HG02970 (cell line): ENCODE measurements around the gene SRSF9.
"Not testable (repeated sequence)": the region's sequence is repeated elsewhere in the genome, so short reads cannot be mapped to it uniquely, and the experiment has no call there.

Experiments used
- ATAC-seq: cut with Tn5 transposase; IDR thresholded peaks from one replicate; pipeline ENCODE4 v1.9.1; 2021; ENCODE audit warnings: mild to moderate bottlenecking, moderate library complexity, moderate number of reproducible peaks; ENCODE audit not compliant: unreplicated experiment, low FRiP score

SRSF9 gene, protein sequence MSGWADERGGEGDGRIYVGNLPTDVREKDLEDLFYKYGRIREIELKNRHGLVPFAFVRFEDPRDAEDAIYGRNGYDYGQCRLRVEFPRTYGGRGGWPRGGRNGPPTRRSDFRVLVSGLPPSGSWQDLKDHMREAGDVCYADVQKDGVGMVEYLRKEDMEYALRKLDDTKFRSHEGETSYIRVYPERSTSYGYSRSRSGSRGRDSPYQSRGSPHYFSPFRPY

DNA sequence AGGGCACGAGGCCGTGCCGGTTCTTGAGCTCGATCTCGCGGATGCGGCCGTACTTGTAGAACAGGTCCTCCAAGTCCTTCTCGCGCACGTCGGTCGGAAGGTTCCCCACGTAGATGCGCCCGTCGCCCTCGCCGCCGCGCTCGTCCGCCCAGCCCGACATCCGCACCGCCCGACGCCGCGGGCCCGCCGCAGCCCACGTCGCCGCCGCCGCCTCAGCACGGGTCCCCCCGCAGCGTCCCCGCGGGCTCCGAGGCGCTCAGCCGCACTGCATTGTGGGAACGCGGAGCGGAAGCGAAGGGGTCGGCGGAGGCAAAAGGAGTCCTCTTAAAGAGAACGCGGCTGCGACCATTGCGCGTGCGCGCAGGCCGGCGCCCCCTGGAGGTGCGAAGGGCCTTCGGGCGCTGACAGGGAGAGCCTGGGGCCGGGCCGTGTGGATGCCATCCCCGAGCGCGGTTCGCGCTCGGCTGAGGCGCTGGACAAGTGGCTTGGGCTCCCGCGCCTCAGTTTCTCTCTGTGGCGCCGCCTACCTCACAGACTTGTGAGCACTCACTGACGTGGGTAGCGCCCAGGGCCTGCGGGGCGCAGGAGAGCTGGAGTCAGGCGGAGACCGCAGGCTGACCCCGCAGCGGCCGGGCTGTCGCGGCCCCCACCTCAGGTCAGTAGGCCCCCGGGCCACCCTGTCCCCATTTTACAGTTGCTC, at the start of gene SRSF9:
Gene SRSF9, minus strand, starts transcription at position 299 of the 700 bp plus-strand sequence. Its CDS starts 139 bp downstream, at position 160.
- peak; percentile 83 for ATAC-seq

DNA sequence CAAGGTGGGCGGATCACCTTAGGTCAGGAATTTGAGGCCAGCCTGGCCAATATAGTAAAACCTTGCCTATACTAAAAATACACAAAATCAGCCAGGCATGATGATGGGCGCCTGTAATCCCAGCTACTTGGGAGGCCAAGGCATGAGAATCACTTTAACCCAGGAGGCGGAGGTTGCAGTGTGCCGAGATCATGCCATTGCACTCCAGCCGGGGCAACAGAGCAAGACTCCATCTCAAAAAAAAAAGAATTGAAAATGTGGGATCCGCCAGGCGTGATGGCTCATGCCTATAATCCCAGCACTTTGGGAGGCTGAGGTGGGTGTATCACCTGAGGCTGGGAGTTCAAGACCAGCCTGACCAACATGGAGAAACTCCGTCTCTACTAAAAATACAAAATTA, 49.8 kb upstream of the SRSF9 start:
- not testable (repeated sequence) for ATAC-seq

DNA sequence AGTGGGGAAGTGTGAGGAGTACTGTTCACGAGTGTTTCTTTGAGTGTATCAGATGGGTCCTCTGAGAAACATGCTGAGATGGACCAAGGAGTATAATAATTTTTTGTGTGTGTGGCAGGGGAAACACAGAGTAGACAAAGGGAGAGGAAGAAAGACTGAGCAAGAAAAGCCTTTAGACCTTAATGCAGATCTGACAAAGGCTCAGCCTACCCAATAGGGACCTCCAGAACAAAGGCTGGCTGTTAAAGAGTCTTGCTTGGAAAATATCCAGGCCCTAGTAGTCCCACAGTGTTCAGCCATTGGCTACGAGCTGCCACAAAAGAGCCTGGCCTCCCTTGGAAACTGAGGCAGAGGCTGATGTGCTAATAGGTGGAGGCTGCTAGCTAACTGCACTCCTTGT, 45.9 kb upstream of the SRSF9 start:
- ATAC-seq = no peak

DNA sequence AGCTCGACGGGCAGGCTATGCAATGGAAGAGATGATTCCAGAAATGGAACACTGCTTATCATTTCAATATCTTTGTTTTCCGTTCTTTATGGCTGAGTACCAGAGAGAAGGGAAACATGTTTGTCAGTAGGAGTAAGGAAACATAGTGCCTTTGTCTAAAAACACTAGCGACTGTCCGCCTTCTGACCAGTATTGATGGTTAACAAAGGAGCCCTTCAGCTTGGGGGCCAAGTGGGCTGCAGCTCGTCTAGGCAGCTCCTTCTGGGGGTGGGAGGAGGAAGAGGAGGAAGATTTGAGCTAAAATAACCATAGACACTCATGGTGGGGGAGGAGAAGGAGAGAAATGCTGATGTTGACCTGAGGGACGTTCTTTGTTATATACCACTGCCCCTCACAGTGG, 44.5 kb upstream of the SRSF9 start:
- no peak for ATAC-seq

DNA sequence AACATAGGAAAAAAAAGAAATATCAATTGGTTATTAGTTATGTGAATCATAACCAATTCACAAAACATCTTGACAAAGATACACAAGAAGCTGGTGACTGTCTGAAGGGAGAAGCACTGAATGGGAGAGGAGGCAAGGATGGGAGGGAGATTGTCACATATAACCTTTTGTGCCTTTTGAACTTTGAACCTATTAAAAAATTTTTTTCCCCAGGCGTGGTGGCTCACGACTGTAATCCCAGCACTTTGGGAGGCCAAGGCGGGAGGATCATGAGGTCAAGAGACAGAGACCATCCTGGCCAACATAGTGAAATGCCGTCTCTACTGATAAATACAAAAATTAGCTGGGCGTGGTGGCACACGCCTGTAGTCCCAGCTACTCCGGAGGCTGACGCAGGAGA, 39.0 kb upstream of the SRSF9 start:
- no peak for ATAC-seq

DNA sequence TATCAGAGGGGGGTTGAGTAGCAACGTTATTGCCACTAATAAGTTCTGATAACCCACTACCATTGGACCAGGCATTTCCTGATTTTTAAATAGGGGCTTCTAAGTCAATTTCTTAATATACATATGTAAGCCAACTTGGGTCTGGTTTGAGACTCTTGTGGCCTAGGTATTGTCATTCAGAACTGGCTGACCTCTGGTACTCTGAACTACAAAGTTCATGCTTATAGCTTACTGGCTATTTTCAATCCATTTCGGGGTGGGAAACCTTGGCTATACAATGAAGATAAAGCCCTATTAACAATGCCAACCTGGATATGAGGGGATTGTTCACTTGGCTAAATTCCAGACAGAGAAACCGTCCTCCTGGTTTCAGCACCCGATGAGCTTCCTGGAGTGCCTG, 35.0 kb upstream of the SRSF9 start:
- ATAC-seq = no peak

DNA sequence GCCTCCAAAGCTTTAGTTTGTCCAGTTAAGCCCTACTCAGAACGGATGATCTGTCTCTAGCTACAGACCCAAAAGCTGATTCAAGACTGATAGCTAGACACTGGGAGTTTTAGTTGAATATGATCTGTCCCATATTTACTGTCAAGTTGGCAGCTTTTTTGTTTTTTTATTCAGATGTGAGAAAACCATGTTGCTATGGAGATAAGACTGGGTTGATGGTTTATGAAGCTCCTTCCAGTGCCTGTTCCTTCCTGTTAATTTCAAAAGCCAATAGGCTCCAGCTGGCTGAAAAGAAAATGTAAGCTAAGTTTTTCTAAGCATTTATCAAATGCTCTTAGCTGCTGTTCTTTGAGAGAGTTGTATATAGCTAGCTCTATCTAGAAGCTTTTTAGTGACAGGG, 31.0 kb upstream of the SRSF9 start:
- ATAC-seq = no peak

DNA sequence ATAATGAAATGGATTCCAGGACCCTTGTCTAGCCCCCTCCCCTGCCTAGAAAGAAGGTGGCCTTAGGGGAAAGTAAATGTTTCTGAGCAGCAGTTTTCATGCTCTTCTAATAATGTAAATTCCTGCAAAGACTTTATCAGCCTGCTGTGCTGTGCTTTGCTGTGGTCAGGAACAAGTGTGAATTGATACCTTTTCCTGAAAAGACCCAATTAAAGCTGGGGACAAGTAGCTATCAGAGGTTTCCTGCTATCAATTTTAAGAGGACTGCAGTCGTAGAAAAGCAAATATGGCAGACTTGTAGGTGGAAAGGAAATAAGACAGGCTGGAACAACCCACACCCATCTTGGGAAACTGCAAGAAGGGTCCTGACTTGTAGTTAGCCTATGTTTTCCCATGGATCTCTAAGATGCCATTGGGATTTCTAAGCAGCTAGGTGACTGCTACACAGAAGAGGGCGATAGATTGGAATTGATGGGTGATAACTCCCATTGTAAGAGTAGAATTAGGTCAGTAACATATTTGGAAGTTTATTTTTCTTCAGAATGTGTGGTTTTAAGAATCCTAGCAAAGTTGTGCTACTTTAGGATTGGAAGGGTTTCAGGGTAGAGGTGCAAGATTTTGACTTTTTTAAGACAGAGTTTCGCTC, 29.4 kb upstream of the SRSF9 start:
- ATAC-seq = no peak

DNA sequence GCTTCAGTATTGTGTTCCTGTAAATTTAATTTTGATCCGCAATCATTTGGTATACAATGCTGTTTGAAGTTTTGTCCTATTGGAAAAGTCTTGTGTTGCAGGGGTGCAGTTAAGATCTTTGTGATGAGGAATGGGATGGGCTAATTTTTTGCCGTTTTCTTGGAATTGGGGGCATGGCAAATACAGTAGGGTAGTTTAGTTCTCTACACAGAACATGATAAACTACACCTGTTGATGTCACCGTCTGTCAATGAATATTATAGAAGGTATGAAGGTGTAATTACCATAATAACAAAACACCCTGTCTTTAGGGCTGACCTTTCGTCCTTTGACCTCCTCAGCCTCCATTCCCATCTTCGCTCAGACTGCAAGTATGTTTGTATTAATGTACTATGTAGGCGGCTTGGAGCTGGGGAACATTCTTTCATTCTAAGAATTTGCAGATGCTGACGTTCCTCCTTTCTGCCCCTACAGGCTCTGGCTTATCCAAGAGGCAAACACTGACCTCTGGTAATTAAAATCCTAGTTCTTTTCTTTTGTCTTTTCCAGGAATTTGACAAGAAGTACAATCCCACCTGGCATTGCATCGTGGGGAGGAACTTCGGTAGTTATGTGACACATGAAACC, 28.1 kb upstream of the SRSF9 start:
- no peak for ATAC-seq

DNA sequence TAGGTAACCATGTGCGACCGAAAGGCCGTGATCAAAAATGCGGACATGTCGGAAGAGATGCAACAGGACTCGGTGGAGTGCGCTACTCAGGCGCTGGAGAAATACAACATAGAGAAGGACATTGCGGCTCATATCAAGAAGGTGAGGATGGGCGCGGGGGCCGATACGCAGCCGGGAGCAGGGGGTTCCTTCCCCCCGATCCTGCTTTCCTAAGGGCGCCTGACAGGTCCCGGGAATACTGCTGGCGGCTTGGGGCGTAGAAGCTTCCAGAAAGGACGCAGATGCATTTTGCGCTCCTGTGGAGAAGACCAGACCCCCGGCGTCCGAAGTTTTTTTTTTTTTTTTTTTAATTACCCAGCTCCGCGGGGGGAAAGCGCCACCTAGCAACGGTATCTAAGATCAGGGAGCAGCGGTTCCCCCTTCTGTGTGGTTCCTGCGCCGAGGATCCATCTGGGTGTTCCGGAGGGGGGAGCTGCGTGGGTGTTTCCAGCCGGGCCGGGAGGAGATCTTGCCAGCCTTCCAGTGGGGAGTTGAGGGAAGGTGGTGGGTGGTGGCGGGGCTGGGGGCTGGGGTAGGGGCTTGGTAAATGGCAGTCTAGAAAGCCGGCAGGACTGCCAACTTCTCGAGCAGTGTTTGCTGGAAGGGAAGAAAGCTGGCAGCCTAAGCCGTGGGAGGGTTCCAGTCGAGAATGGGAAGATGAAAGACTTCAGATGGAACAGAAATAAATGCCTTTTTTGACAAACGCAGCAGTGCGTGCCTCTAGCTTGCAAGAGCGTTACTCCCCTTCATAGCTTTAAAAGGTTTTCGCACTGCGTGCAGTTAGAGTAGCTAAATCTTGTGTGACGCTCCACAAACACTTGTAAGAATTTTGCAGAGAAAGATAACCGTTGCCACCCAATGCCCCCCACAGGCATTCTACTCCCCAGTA, 27.1 kb upstream of the SRSF9 start:
- peak; percentile 1 for ATAC-seq

DNA sequence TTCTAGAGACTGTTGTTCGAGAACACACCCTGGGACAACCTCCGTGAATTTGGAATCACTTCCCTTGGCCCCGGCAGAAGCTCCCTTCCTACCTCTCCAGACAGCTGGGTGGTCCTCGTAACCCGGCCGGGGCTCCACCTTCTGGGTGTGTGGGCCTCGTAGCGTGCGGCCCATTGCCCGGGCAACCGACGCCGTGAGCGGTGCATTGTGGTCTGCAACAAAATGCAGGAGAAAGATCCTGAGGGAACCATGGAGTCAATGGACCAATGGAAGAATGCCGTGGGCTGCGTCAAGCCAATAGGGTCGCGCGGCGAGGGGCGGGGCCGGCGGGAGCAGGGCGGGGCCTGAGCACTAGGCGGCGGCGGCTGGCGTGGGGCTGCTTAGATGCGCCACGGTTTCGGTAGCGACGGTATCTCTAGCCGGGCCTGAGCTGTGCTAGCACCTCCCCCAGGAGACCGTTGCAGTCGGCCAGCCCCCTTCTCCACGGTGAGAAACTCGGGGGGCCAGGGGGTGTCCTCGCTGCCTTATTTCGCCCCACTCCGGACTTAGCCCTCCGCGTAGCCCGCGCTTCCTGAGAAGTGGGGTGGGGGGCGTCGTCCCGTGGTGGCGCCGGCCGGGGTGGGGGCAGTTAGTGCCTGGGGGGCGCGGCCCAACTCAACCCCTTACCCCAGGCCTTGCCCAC, 26.3 kb upstream of the SRSF9 start, which contains the start of gene DYNLL1:
Gene DYNLL1, plus strand, starts transcription at position 383 of the 682 bp plus-strand sequence. CDS start 309 bp downstream, outside the sequence.
- ATAC-seq = peak; percentile 93

DNA sequence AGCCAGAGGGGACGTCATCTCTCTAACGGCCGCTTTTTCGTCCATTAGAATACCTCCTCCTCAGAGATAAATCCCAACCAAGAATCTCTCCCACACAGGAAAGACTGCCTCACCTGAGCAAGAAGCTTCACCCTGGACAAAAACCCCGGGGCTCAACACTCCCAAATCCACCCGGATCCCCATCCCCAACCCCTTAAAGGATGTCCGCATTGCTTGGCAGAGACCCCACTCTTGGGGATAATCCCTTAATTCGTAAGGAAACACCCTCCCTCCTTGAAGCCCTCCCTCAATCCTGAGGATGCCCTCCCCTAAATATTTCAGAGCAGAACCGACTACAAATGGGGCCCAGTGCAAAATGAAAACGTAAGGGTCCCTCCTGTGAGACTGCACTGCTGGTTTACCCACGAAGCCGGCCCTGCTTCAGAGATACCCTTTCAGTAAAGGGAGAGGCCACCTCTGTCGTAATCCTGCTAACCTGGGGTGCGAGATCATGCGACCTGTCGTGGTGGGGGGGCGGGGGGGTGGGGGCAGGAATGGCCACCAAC, 25.7 kb upstream of the SRSF9 start:
- ATAC-seq = no peak

DNA sequence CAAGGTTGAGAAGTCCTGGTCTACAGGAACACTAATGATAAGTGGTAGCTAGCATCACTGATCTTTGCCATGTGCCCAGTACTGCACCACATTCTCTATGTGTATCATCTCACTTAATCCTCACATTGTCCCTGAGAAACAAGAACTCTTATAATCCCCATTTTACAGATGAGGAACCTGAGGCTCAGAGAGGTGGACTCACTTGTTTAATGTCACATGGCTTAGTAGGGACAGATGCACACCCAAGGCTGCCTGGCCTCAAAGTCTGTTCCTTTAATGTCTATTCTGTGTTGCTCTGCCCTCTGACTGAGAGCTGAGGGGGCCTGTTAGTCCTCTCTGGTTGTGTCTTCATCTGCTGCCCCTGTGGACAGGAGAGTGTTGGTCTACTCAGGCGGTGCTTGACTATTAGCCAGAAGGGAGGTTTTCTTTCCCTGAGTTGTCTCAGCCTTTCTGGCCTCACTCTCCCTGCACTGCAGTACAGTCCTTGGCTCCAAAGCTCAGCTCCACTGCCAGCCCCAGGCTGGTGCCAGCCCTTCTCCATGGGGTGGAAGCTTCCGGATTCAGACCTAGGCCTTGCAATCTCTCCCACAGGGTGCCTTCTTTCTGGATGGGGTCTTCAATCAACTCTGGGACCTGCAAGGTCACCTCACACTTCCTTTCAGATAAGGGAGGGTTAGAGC, 21.4 kb upstream of the SRSF9 start:
- ATAC-seq = no peak

DNA sequence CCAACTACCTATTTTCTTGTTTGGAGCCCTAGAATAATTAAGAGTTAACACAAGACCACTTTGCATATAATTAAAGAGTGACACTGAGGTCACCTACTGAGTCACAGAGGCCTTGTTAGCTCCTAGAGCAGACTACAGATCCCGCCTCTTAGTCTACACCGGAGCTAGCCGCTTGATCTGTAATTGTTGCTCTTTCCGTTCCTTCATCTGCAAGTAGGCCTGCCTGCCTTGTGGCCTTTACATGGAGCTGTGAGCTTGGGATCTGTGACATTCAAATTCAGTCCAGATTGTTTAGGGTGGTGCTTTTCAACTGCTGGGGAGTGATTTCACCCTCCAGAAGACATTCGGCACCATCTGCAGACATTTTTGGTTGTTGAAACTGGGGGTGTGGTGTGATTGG, 20.8 kb upstream of the SRSF9 start:
- no peak for ATAC-seq

DNA sequence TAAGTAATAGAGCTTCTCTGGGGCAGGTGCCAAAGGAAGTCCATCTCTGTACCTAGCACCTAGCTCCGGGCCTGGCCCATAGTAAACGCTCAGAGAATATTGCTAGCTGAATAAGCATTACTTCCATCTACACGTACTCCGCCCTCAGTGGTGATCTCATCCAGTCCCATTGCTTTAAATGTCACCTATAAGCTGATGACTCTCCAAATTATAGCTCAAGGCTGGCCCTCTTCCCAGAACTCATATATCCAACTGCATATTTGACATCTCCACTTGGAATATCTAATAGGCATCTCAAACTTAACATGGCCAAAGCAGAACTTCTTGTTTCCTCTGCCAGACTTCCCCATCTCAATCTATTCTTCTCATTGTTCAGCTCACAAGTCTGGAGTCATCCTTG, 19.5 kb upstream of the SRSF9 start:
- ATAC-seq = no peak

DNA sequence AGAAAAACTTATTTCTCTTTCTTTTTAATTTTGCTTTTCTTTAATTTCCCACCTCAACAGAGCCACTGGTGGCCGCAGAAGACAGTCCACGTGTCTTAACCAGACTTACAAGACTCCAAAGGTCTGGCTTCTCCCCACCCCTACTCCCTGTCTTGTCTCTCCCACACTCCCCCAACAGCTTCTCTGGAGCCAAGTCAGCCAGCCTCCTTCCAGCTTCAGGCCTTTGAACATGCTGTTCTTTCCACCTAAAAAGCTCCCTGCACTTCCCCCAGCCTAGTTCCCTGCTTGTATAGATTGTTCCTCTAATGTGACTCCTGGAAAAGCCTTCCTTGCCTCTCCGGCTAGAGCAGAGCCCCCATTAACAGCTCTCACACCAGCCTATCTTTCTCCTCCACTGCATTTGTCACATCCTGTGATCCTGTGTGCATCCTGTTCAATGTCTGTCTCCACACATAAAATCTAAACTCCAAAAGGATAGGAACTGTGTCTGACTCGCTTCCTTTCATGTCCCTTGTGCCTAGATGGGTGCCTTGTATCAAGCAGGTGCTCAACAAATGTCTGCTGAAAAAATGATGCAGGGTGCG, 18.6 kb upstream of the SRSF9 start:
- ATAC-seq = no peak

DNA sequence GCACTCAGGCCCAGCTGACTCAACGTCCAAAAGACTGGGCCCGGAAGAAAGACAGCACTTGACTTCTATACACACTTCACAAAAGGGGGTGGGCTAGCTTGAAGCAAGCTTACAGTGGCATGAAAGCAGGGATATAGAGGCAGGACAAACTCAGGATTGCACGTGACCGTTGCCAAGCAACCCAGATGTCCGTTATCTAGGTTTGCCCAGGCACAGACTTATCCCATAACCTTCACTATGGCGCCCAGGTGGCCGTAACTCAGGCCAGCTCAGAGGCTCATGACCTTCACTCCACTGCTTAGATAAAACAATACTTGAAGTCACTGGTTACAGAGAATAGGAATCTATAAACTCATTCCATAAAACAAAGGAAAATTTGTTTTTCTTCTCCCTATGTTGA, 18.0 kb upstream of the SRSF9 start:
- not testable (repeated sequence) for ATAC-seq
